Caco-2 (cell line): ENCODE measurements around the gene SLC25A21. TPM values are rescaled to one million over a fixed set of nuclear protein-coding genes. Genes with fewer than 3 reads are reported as not detected.

Experiments used
- BruUV-seq: library from RNA; stranded (reverse); fragments of 400-500 nt; replicated peaks from 2 replicates; lab custom pipeline; 2021; lab: Mats Ljungman, UMichigan
- CTCF ChIA-PET: fragments of 300-600 bp; sonication (Branson Sonifier 250); formaldehyde crosslinking; loops from one replicate; lab custom pipeline; 2022; ENCODE audit warnings: antibody characterized with exemption; lab: Charles Lee
- POLR2A ChIA-PET: fragments of 300-600 bp; sonication (Branson Sonifier 250); formaldehyde crosslinking; loops from one replicate; lab custom pipeline; 2022; ENCODE audit warnings: antibody characterized with exemption; lab: Charles Lee
- DNase-seq, 2 experiments: peaks; one replicate each; pipeline versions ENCODE4 v3.0.0 to v3.0.0-alpha.2; 2020 to 2022
- H3K27me3 ChIP-seq: replicated peaks from 2 replicates; pipeline ENCODE4 v1.6.0; 2011; ENCODE audit warnings: low read length; ENCODE audit not compliant: control insufficient read depth, insufficient read depth
- H3K36me3 ChIP-seq: 2 replicates; pipeline ENCODE4 v1.5.1; 2011; ENCODE audit warnings: low read length; ENCODE audit not compliant: control insufficient read depth, insufficient read depth
- H3K4me1 ChIP-seq: fragments of 250-450 bp; sonication (Bioruptor Pico); 2 replicates; pipeline ENCODE4 v1.5.1; 2020; ENCODE audit warnings: mild to moderate bottlenecking
- H3K4me3 ChIP-seq: 2 replicates; pipeline ENCODE4 v1.5.1; 2011; ENCODE audit warnings: low read depth, mild to moderate bottlenecking, control low read depth, low read length
- H3K9me3 ChIP-seq: fragments of 250-450 bp; sonication (Bioruptor Pico); 2 replicates; pipeline ENCODE4 v1.5.1; 2020; ENCODE audit warnings: mild to moderate bottlenecking, moderate library complexity
- H3K27ac Mint-ChIP-seq: one replicate; pipeline ENCODE4 v1.8.0; 2022; ENCODE audit warnings: mixed read lengths; ENCODE audit not compliant: unreplicated experiment
- H3K27me3 Mint-ChIP-seq: one replicate; pipeline ENCODE4 v1.8.0; 2022; ENCODE audit warnings: mixed read lengths; ENCODE audit not compliant: insufficient read depth, unreplicated experiment
- H3K36me3 Mint-ChIP-seq: one replicate; pipeline ENCODE4 v1.8.0; 2022; ENCODE audit warnings: mild to moderate bottlenecking, mixed read lengths; ENCODE audit not compliant: insufficient read depth, unreplicated experiment
- H3K4me1 Mint-ChIP-seq: one replicate; pipeline ENCODE4 v1.8.0; 2022; ENCODE audit warnings: low read depth, mixed read lengths; ENCODE audit not compliant: unreplicated experiment
- H3K4me3 Mint-ChIP-seq: one replicate; pipeline ENCODE4 v1.8.0; 2022; ENCODE audit warnings: mild to moderate bottlenecking, moderate library complexity, mixed read lengths; ENCODE audit not compliant: unreplicated experiment
- H3K9me3 Mint-ChIP-seq: one replicate; pipeline ENCODE4 v1.8.0; 2022; ENCODE audit warnings: mixed read lengths; ENCODE audit not compliant: unreplicated experiment
- CTCF ChIP-seq, 2 experiments: fragments of 200-600 bp in 1 of 2; IDR thresholded peaks; 1 replicate in 1 of 2; 2 replicates in 1 of 2; pipeline versions ENCODE4 v1.5.1 to v1.8.0; 2011 to 2022; ENCODE audit warnings: antibody characterized with exemption in 1 of 2, control low read depth in 1 of 2, inconsistent platforms in 1 of 2, low read depth in 1 of 2, low read length in 1 of 2, mild to moderate bottlenecking in 1 of 2, moderate library complexity in 1 of 2; ENCODE audit not compliant: insufficient read depth in 1 of 2, severe bottlenecking in 1 of 2, unreplicated experiment in 1 of 2
- intact Hi-C: fragments of 100-400 bp; cut with micrococcal nuclease; formaldehyde crosslinking; loops from one replicate; pipeline ENCODE4 v1.10.0; 2022; ENCODE audit not compliant: unreplicated experiment
- total RNA-seq: library from RNA; stranded (reverse); gene quantifications from 2 replicates; pipeline ENCODE4 v1.2.3, GENCODE V29; 2022

Gene SLC25A21
- total RNA-seq, 1 experiment from 2014 or later, result 3.2 TPM

GRCh38 chr14:36989806-36990205 lies 182.6 kb downstream of the SLC25A21 start:
- intact Hi-C loops, result no loop called here
- Mint-ChIP-seq H3K27me3 (no peaks in the 10 kb centered on the region), H3K4me3 (no peak overlapping the region), H3K4me1 (peaks cover 18% of the 10 kb centered on the region), H3K36me3 (no peaks in the 10 kb centered on the region), H3K27ac (no peak overlapping the region), H3K9me3 (no peaks in the 10 kb centered on the region)
- Histone ChIP-seq H3K27me3 (no peaks in the 10 kb centered on the region), H3K9me3 (no peaks in the 10 kb centered on the region), H3K36me3 (no peaks in the 10 kb centered on the region), H3K4me1 (peaks cover 28% of the 10 kb centered on the region), H3K4me3 (no peak overlapping the region)
- BruUV-seq, result no TSS peak
- ChIA-PET CTCF (no interaction called here), POLR2A (no interaction called here)
- no peak for DNase-seq
- no peak for TF ChIP-seq CTCF (IDR thresholded peaks at IDR 0.05; ENCODE audit: insufficient read depth in 1 of 2, low read depth in 1 of 2, low read length in 1 of 2, severe bottlenecking in 1 of 2, unreplicated experiment in 1 of 2)

- peaks cover 18% of the 10 kb centered on the region for H3K4me1 Mint-ChIP-seq
- no peak overlapping the region for H3K4me3 ChIP-seq
- no peak overlapping the region for H3K27ac Mint-ChIP-seq
- no peak for TF ChIP-seq CTCF (IDR thresholded peaks at IDR 0.05; ENCODE audit: insufficient read depth in 1 of 2, low read depth in 1 of 2, low read length in 1 of 2, severe bottlenecking in 1 of 2, unreplicated experiment in 1 of 2)
- ChIA-PET CTCF (no interaction called here), POLR2A (no interaction called here)
- H3K36me3 ChIP-seq, result no peaks in the 10 kb centered on the region
- BruUV-seq, result no TSS peak
- intact Hi-C loops, result no loop called here
- no peak overlapping the region for H3K4me3 Mint-ChIP-seq
- no peaks in the 10 kb centered on the region for H3K36me3 Mint-ChIP-seq
- H3K27me3 ChIP-seq, result no peaks in the 10 kb centered on the region
- no peak for DNase-seq
- no peaks in the 10 kb centered on the region for H3K9me3 ChIP-seq
- H3K27me3 Mint-ChIP-seq, result no peaks in the 10 kb centered on the region
- no peaks in the 10 kb centered on the region for H3K9me3 Mint-ChIP-seq
- H3K4me1 ChIP-seq, result peaks cover 20% of the 10 kb centered on the region
Observed at GRCh38 chr14:36988989-36989388, 183.4 kb downstream of the SLC25A21 start.

- Histone ChIP-seq H3K4me1 (peaks cover 16% of the 10 kb centered on the region; the same call in 1 of the 2 replicates), H3K27me3 (no peaks in the 10 kb centered on the region), H3K4me3 (no peak overlapping the region), H3K9me3 (no peaks in the 10 kb centered on the region), H3K36me3 (no peaks in the 10 kb centered on the region)
- Mint-ChIP-seq H3K4me3 (no peak overlapping the region), H3K27me3 (no peaks in the 10 kb centered on the region), H3K4me1 (peaks cover 18% of the 10 kb centered on the region), H3K9me3 (no peaks in the 10 kb centered on the region), H3K36me3 (no peaks in the 10 kb centered on the region), H3K27ac (no peak overlapping the region)
- BruUV-seq, result no TSS peak
- CTCF ChIA-PET, result no interaction called here
- POLR2A ChIA-PET, result no interaction called here
- TF ChIP-seq CTCF (IDR thresholded peaks at IDR 0.05; ENCODE audit: insufficient read depth in 1 of 2, low read depth in 1 of 2, low read length in 1 of 2, severe bottlenecking in 1 of 2, unreplicated experiment in 1 of 2), result no peak
- intact Hi-C loops, result no loop called here
- DNase-seq, result no peak
Observed at GRCh38 chr14:36988568-36988967, 183.8 kb downstream of the SLC25A21 start.
